DOHH2 (cell line): ENCODE data around the gene SLC25A23.

Experiments
- CTCF ChIP-seq: fragments of 200-600 bp; sonication (generic); IDR thresholded peaks from one replicate; pipeline ENCODE4 v1.5.1; 2014; ENCODE audit warnings: antibody characterized with exemption, mild to moderate bottlenecking, low read depth, low read length; ENCODE audit not compliant: poor library complexity, severe bottlenecking
- EZH2phosphoT487 ChIP-seq: fragments of 200-600 bp; sonication (generic); IDR thresholded peaks from 2 replicates; pipeline ENCODE4 v1.6.1; 2017; ENCODE audit warnings: borderline replicate concordance, mild to moderate bottlenecking, antibody characterized with exemption, low read length, moderate library complexity, mixed read lengths

- no peak for TF ChIP-seq CTCF
- no peak for TF ChIP-seq EZH2phosphoT487
Measured at GRCh38 chr19:6415591-6416190, 43.9 kb downstream of the SLC25A23 start.
